A549 (cell line): Measurements from ENCODE around the gene PARD3B.

ENCODE experiments used
- CHD4 ChIP-seq: fragments of 200-600 bp; sonication (generic); IDR thresholded peaks from 2 replicates; pipeline ENCODE4 v1.6.1; 2016; ENCODE audit warnings: antibody characterized with exemption, mild to moderate bottlenecking, borderline replicate concordance
- E2F6 ChIP-seq: IDR thresholded peaks from 2 replicates; pipeline ENCODE4 v1.6.1; 2012; ENCODE audit warnings: low read depth, borderline replicate concordance
- EHMT2 ChIP-seq: fragments of 200-600 bp; sonication (generic); IDR thresholded peaks from 2 replicates; pipeline ENCODE4 v1.6.1; 2016; ENCODE audit warnings: antibody characterized with exemption, low read depth, mild to moderate bottlenecking, moderate library complexity
- EP300 ChIP-seq, 2 experiments: fragments of >200 bp; sonication (Bioruptor Twin); formaldehyde crosslinking; IDR thresholded peaks; 2 replicates in 1 of 2; 3 replicates in 1 of 2; pipeline ENCODE4 v1.6.1; 2016 to 2017
- HOXB13 ChIP-seq: fragments of 250-450 bp; sonication (Bioruptor Pico); IDR thresholded peaks from 2 replicates; pipeline ENCODE4 v1.5.0; 2020; ENCODE audit warnings: low read depth, mild to moderate bottlenecking, moderate library complexity
- JUN ChIP-seq, 2 experiments: fragments of >200 bp; sonication (Bioruptor Twin); formaldehyde crosslinking; IDR thresholded peaks; 2 replicates in 1 of 2; 3 replicates in 1 of 2; pipeline ENCODE4 v1.6.1; 2016 to 2017
- NFE2L2 ChIP-seq: fragments of 150-350 bp; conservative IDR thresholded peaks from 2 replicates; pipeline ENCODE4 v1.6.1; 2014; ENCODE audit warnings: low read length
- NR3C1 ChIP-seq: fragments of >200 bp; sonication (Bioruptor Twin); formaldehyde crosslinking; IDR thresholded peaks from 3 replicates; pipeline ENCODE4 v1.6.1; 2017
- SMC3 ChIP-seq: fragments of >200 bp; sonication (Bioruptor Twin); formaldehyde crosslinking; IDR thresholded peaks from 3 replicates; pipeline ENCODE4 v1.6.1; 2018; ENCODE audit warnings: inconsistent platforms
- TF ChIP-seq, protein P1 (sequence below): fragments of >200 bp; sonication (Bioruptor Twin); formaldehyde crosslinking; IDR thresholded peaks from 3 replicates; pipeline ENCODE4 v1.5.1; 2016
- TF ChIP-seq, protein P2 (sequence below): IDR thresholded peaks from 2 replicates; pipeline ENCODE4 v1.6.1; 2012
- TF ChIP-seq, protein P3 (sequence below): fragments of 450-650 bp; IDR thresholded peaks from 2 replicates; pipeline ENCODE4 v1.6.1; 2014; ENCODE audit warnings: antibody characterized with exemption

DNA sequence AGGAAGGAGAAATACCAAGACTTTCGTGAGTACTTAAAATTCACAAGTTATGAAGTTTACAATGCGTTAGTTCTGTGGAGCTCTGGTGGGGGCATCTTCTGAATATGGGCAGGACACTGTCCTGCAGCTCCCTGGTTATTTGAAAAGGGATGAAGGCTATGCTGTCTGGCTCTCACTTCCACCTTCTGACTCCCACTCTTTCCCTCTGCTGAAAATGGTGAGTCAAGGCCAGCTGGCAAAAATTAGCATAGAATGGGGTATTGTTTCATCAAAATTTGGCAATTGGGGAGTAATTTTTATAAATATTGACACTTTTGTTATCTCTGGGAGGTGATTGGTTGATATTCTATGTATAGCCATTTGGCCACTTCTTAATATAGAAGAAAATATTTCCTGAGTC lies 177.4 kb downstream of the PARD3B start:
- no peak for TF ChIP-seq CHD4
- no peak for TF ChIP-seq NFE2L2
- TF ChIP-seq JUN (IDR thresholded peaks at IDR 0.05), result no peak
- TF ChIP-seq, protein P1, sequence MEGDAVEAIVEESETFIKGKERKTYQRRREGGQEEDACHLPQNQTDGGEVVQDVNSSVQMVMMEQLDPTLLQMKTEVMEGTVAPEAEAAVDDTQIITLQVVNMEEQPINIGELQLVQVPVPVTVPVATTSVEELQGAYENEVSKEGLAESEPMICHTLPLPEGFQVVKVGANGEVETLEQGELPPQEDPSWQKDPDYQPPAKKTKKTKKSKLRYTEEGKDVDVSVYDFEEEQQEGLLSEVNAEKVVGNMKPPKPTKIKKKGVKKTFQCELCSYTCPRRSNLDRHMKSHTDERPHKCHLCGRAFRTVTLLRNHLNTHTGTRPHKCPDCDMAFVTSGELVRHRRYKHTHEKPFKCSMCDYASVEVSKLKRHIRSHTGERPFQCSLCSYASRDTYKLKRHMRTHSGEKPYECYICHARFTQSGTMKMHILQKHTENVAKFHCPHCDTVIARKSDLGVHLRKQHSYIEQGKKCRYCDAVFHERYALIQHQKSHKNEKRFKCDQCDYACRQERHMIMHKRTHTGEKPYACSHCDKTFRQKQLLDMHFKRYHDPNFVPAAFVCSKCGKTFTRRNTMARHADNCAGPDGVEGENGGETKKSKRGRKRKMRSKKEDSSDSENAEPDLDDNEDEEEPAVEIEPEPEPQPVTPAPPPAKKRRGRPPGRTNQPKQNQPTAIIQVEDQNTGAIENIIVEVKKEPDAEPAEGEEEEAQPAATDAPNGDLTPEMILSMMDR, result no peak
- no peak for TF ChIP-seq SMC3
- TF ChIP-seq E2F6, result no peak
- no peak for TF ChIP-seq EP300 (IDR thresholded peaks at IDR 0.05)
- TF ChIP-seq NR3C1, result no peak
- TF ChIP-seq, protein P2, sequence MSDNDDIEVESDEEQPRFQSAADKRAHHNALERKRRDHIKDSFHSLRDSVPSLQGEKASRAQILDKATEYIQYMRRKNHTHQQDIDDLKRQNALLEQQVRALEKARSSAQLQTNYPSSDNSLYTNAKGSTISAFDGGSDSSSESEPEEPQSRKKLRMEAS, result no peak
- no peak for TF ChIP-seq HOXB13 (CRISPR knock-in tag)
- TF ChIP-seq, protein P3, sequence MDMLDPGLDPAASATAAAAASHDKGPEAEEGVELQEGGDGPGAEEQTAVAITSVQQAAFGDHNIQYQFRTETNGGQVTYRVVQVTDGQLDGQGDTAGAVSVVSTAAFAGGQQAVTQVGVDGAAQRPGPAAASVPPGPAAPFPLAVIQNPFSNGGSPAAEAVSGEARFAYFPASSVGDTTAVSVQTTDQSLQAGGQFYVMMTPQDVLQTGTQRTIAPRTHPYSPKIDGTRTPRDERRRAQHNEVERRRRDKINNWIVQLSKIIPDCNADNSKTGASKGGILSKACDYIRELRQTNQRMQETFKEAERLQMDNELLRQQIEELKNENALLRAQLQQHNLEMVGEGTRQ, result no peak
- TF ChIP-seq EHMT2, result no peak
